H9 (cell line): Measurements from ENCODE around the gene PLXNA4. TPM values are rescaled to one million over a fixed set of nuclear protein-coding genes. Genes with fewer than 3 reads are reported as not detected.

ENCODE experiments used
- DNase-seq: peaks from one replicate; pipeline ENCODE4 v3.0.0-alpha.2; 2017
- H2AFZ ChIP-seq: one replicate; pipeline ENCODE4 v1.6.1; 2013; ENCODE audit warnings: mild to moderate bottlenecking, low read length, control low read depth, moderate library complexity
- H2AK5ac ChIP-seq: 2 replicates; pipeline ENCODE4 v1.6.1; 2013; ENCODE audit warnings: low read length, control low read depth, mixed read lengths; ENCODE audit not compliant: insufficient read length
- H2BK120ac ChIP-seq: one replicate; pipeline ENCODE4 v1.6.1; 2013; ENCODE audit warnings: low read depth, mild to moderate bottlenecking, low read length, control low read depth, inconsistent platforms; ENCODE audit not compliant: poor library complexity, severe bottlenecking
- H2BK12ac ChIP-seq: 2 replicates; pipeline ENCODE4 v1.6.1; 2013; ENCODE audit warnings: low read length, control low read depth, mixed read lengths, low read depth; ENCODE audit not compliant: insufficient read length
- H2BK15ac ChIP-seq: 2 replicates; pipeline ENCODE4 v1.6.1; 2013; ENCODE audit warnings: low read depth, low read length, control low read depth
- H2BK20ac ChIP-seq: one replicate; pipeline ENCODE4 v1.6.1; 2013; ENCODE audit warnings: low read depth, mild to moderate bottlenecking, low read length, control low read depth, inconsistent platforms; ENCODE audit not compliant: poor library complexity, severe bottlenecking
- H2BK5ac ChIP-seq: 2 replicates; pipeline ENCODE4 v1.6.1; 2013; ENCODE audit warnings: low read length, control low read depth, mixed read lengths; ENCODE audit not compliant: insufficient read length
- H3K14ac ChIP-seq: 2 replicates; pipeline ENCODE4 v1.6.1; 2013; ENCODE audit warnings: low read length, control low read depth; ENCODE audit not compliant: insufficient read depth
- H3K18ac ChIP-seq: 2 replicates; pipeline ENCODE4 v1.6.1; 2013; ENCODE audit warnings: low read depth, mild to moderate bottlenecking, mixed read lengths, low read length, control low read depth; ENCODE audit not compliant: insufficient read length
- H3K23ac ChIP-seq: 2 replicates; pipeline ENCODE4 v1.6.1; 2013; ENCODE audit warnings: low read length, control low read depth, mixed read lengths, low read depth; ENCODE audit not compliant: insufficient read length
- H3K23me2 ChIP-seq: 2 replicates; pipeline ENCODE4 v1.6.1; 2013; ENCODE audit warnings: low read depth, mild to moderate bottlenecking, mixed read lengths, low read length, control low read depth; ENCODE audit not compliant: insufficient read length, poor library complexity, severe bottlenecking
- H3K27ac ChIP-seq: 2 replicates; pipeline ENCODE4 v1.5.1; 2013; ENCODE audit warnings: low read length, control low read depth, mixed read lengths, low read depth; ENCODE audit not compliant: insufficient read length
- H3K27me3 ChIP-seq: 2 replicates; pipeline ENCODE4 v1.6.1; 2013; ENCODE audit warnings: low read length, control low read depth, inconsistent platforms; ENCODE audit not compliant: insufficient read depth
- H3K4ac ChIP-seq: 2 replicates; pipeline ENCODE4 v1.6.1; 2013; ENCODE audit warnings: low read depth, mild to moderate bottlenecking, control low read depth, inconsistent platforms, low read length, moderate library complexity
- H3K4me1 ChIP-seq: 2 replicates; pipeline ENCODE4 v1.6.1; 2013; ENCODE audit warnings: low read length, control low read depth, inconsistent platforms; ENCODE audit not compliant: insufficient read depth
- H3K4me2 ChIP-seq: 2 replicates; pipeline ENCODE4 v1.6.1; 2013; ENCODE audit warnings: low read length, control low read depth, mixed read lengths; ENCODE audit not compliant: insufficient read length, insufficient read depth
- H3K56ac ChIP-seq: 2 replicates; pipeline ENCODE4 v1.6.1; 2013; ENCODE audit warnings: low read depth, mild to moderate bottlenecking, mixed read lengths, low read length, control low read depth; ENCODE audit not compliant: insufficient read length
- H3K79me1 ChIP-seq: 2 replicates; pipeline ENCODE4 v1.6.1; 2013; ENCODE audit warnings: low read depth, mild to moderate bottlenecking, moderate library complexity, low read length, control low read depth, inconsistent platforms; ENCODE audit not compliant: insufficient read depth, poor library complexity, severe bottlenecking
- H3K79me2 ChIP-seq: 2 replicates; pipeline ENCODE4 v1.6.1; 2013; ENCODE audit warnings: low read length, control low read depth, inconsistent platforms; ENCODE audit not compliant: insufficient read depth
- H3K9ac ChIP-seq: 2 replicates; pipeline ENCODE4 v1.6.1; 2013; ENCODE audit warnings: low read length, control low read depth, mixed read lengths; ENCODE audit not compliant: insufficient read length; ENCODE audit errors: extremely low read depth
- H3K9me3 ChIP-seq: one replicate; pipeline ENCODE4 v1.6.1; 2013; ENCODE audit warnings: low read depth, low read length, inconsistent platforms; ENCODE audit not compliant: control insufficient read depth
- H3T11ph ChIP-seq: one replicate; pipeline ENCODE4 v1.6.1; 2013; ENCODE audit warnings: mild to moderate bottlenecking, low read length, control low read depth, inconsistent platforms
- H4K20me1 ChIP-seq: one replicate; pipeline ENCODE4 v1.6.1; 2013; ENCODE audit not compliant: control insufficient read depth, insufficient read length, insufficient read depth
- H4K5ac ChIP-seq: 2 replicates; pipeline ENCODE4 v1.6.1; 2013; ENCODE audit warnings: low read depth, mild to moderate bottlenecking, mixed read lengths, low read length, control low read depth; ENCODE audit not compliant: insufficient read length
- H4K8ac ChIP-seq: replicated peaks from 2 replicates; pipeline ENCODE4 v1.6.1; 2013; ENCODE audit warnings: low read length, control low read depth, mixed read lengths, low read depth; ENCODE audit not compliant: insufficient read length
- H4K91ac ChIP-seq: 2 replicates; pipeline ENCODE4 v1.6.1; 2013; ENCODE audit warnings: low read depth, mild to moderate bottlenecking, moderate library complexity, mixed read lengths, low read length, control low read depth; ENCODE audit not compliant: insufficient read length
- H3K27ac Mint-ChIP-seq, 3 experiments: 2 replicates in 2 of 3; 3 replicates in 1 of 3; pipeline ENCODE4 v1.8.0; 2020 to 2021; ENCODE audit warnings: mixed read lengths in 3 of 3, mild to moderate bottlenecking in 1 of 3, moderate library complexity in 1 of 3
- H3K27me3 Mint-ChIP-seq: 2 replicates; pipeline ENCODE4 v1.8.0; 2021; ENCODE audit warnings: low read depth, mild to moderate bottlenecking, moderate library complexity, mixed read lengths
- H3K36me3 Mint-ChIP-seq, 3 experiments: 2 replicates in 2 of 3; 3 replicates in 1 of 3; pipeline ENCODE4 v1.8.0; 2020 to 2021; ENCODE audit warnings: low read depth in 3 of 3, mixed read lengths in 3 of 3; ENCODE audit not compliant: insufficient read depth in 1 of 3
- H3K4me1 Mint-ChIP-seq, 2 experiments: 2 replicates each; pipeline ENCODE4 v1.8.0; 2020; ENCODE audit warnings: mixed read lengths in 2 of 2
- H3K4me3 Mint-ChIP-seq, 2 experiments: 2 replicates in 1 of 2; 3 replicates in 1 of 2; pipeline ENCODE4 v1.8.0; 2020 to 2021; ENCODE audit warnings: mild to moderate bottlenecking in 2 of 2, mixed read lengths in 2 of 2, moderate library complexity in 1 of 2
- H3K9me3 Mint-ChIP-seq, 2 experiments: 2 replicates in 1 of 2; 3 replicates in 1 of 2; pipeline ENCODE4 v1.8.0; 2020; ENCODE audit warnings: mild to moderate bottlenecking in 2 of 2, mixed read lengths in 2 of 2, moderate library complexity in 1 of 2
- WGBS: extraction: QIAGEN DNeasy Blood & Tissue Kit; methylation state at CpG from one replicate; pipeline ENCODE4 v1.1.7; 2013; ENCODE audit warnings: missing lambda C conversion rate, low lambda C conversion rate, mixed read lengths; ENCODE audit not compliant: insufficient read length; ENCODE audit errors: extremely low coverage; 5-methylcytosine and 5-hydroxymethylcytosine counted together
- total RNA-seq: library from RNA; stranded (reverse); gene quantifications from 2 replicates; pipeline ENCODE4 v1.2.1, GENCODE V29; 2021
- TF ChIP-seq, protein P1 (sequence below): fragments of 200-600 bp; sonication (generic); conservative IDR thresholded peaks from 3 replicates; pipeline ENCODE4 v1.8.0; 2021; ENCODE audit warnings: antibody characterized with exemption, mild to moderate bottlenecking

Gene PLXNA4
- total RNA-seq, 1 experiment from 2014 or later, result 0.35 TPM

DNA sequence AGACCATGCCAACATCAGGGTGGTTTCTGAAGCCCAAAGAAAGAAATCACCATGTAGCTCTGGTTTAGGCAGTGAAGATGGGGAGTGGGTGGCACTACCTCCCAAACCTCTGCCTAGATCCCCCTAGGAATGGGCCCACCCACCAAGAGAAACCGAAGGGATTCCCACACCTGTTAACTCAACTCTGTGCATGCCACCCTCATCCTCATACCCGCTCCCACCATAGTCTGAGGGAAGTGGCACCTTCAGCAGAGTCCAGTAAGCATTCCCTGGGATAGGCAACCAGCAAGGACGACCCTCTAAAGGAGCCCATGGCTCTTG is 1.7 kb upstream of the PLXNA4 start:
- H2BK5ac ChIP-seq, result no peak overlapping the region
- Mint-ChIP-seq H3K27me3 (peaks cover 88% of the 10 kb centered on the region), H3K27ac (no peak overlapping the region), H3K9me3 (no peaks in the 10 kb centered on the region; a peak in 2 of 5 replicates), H3K36me3 (no peaks in the 10 kb centered on the region; a peak in 1 of 7 replicates), H3K4me3 (peak overlapping the region; percentile 61 to 80; a peak in 4 of 5 replicates), H3K4me1 (peaks cover 32 to 37% of the 10 kb centered on the region in 2 experiments)
- H3K18ac ChIP-seq, result no peak overlapping the region
- no peak overlapping the region for H3K4ac ChIP-seq
- H3K79me1 ChIP-seq, result no peaks in the 10 kb centered on the region
- H3K9me3 ChIP-seq, result no peaks in the 10 kb centered on the region
- H4K8ac ChIP-seq, result no peak overlapping the region
- no peak overlapping the region for H2BK15ac ChIP-seq
- peaks cover 55% of the 10 kb centered on the region for H3K27me3 ChIP-seq
- H3K56ac ChIP-seq, result no peak overlapping the region
- H3K27ac ChIP-seq, result no peak overlapping the region
- peaks cover 2% of the 10 kb centered on the region for H3K4me1 ChIP-seq
- no peak overlapping the region for H4K5ac ChIP-seq
- no peak overlapping the region for H3K9ac ChIP-seq
- no peak overlapping the region for H2BK12ac ChIP-seq
- no peak overlapping the region for H3K23ac ChIP-seq
- no peaks in the 10 kb centered on the region for H4K20me1 ChIP-seq
- H3K4me2 ChIP-seq, result peak overlapping the region; percentile 7
- H3K14ac ChIP-seq, result no peak overlapping the region
- H4K91ac ChIP-seq, result no peak overlapping the region
- no peak overlapping the region for H3T11ph ChIP-seq
- DNase-seq, result no peak
- H2AFZ ChIP-seq, result no peak overlapping the region
- no peak overlapping the region for H2AK5ac ChIP-seq
- no peaks in the 10 kb centered on the region for H3K79me2 ChIP-seq
- no peak overlapping the region for H2BK120ac ChIP-seq
- TF ChIP-seq, protein P1, sequence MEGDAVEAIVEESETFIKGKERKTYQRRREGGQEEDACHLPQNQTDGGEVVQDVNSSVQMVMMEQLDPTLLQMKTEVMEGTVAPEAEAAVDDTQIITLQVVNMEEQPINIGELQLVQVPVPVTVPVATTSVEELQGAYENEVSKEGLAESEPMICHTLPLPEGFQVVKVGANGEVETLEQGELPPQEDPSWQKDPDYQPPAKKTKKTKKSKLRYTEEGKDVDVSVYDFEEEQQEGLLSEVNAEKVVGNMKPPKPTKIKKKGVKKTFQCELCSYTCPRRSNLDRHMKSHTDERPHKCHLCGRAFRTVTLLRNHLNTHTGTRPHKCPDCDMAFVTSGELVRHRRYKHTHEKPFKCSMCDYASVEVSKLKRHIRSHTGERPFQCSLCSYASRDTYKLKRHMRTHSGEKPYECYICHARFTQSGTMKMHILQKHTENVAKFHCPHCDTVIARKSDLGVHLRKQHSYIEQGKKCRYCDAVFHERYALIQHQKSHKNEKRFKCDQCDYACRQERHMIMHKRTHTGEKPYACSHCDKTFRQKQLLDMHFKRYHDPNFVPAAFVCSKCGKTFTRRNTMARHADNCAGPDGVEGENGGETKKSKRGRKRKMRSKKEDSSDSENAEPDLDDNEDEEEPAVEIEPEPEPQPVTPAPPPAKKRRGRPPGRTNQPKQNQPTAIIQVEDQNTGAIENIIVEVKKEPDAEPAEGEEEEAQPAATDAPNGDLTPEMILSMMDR, result no peak
- WGBS, result no CpG with 5 or more reads among the region's 3 CpGs
- no peak overlapping the region for H2BK20ac ChIP-seq
- peaks cover 14% of the 10 kb centered on the region for H3K23me2 ChIP-seq
